DND-41 (cell line): Measurements from ENCODE around the gene PROSER3.

ENCODE experiments used
- EZH2 ChIP-seq: IDR thresholded peaks from 3 replicates; pipeline ENCODE4 v1.6.1; 2012; ENCODE audit warnings: borderline replicate concordance, low read depth, mild to moderate bottlenecking, moderate library complexity, low read length, inconsistent platforms; ENCODE audit not compliant: severe bottlenecking
- TF ChIP-seq, protein P1 (sequence below): IDR thresholded peaks from 2 replicates; pipeline ENCODE4 v1.5.1; 2012; ENCODE audit warnings: borderline replicate concordance, low read length, moderate library complexity, mild to moderate bottlenecking; ENCODE audit not compliant: poor library complexity, severe bottlenecking; ENCODE audit errors: extremely low read depth

DNA sequence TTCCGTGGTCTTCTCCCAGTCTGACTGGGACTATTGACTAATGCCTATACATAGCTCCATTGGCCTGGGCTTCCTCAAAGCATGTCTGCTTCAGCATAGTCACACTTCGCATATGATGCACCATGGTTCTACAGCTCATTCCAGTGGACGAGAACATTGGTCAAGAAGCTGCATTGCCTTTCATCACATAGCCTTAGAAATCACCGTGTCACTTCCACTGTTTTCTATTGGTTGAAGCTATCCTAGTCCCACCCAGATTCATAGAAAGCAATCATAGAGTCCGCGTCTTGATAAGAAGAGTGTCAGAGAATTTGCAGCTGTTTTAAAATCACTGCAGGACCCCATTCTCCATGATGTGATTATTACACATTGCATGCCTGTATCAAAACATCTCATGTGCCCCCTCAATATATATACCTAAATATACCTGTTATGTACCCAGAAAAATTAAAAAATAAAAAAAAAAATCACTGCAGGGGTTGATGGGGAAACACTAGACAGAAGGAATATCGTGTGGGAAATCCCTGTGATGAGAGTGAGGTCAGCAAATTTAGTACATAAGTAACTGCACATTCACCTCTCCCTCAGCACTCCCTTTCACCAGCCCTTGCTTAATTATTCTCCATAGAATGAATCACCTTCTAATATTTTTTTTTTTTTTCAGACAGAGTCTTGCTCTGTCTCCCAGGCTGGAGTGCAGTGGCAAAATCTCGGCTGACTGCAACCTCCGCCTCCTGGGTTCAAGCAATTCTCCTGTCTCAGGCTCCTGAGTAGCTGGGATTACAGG lies 15.2 kb downstream of the PROSER3 start:
- TF ChIP-seq EZH2: no peak
- TF ChIP-seq, protein P1, sequence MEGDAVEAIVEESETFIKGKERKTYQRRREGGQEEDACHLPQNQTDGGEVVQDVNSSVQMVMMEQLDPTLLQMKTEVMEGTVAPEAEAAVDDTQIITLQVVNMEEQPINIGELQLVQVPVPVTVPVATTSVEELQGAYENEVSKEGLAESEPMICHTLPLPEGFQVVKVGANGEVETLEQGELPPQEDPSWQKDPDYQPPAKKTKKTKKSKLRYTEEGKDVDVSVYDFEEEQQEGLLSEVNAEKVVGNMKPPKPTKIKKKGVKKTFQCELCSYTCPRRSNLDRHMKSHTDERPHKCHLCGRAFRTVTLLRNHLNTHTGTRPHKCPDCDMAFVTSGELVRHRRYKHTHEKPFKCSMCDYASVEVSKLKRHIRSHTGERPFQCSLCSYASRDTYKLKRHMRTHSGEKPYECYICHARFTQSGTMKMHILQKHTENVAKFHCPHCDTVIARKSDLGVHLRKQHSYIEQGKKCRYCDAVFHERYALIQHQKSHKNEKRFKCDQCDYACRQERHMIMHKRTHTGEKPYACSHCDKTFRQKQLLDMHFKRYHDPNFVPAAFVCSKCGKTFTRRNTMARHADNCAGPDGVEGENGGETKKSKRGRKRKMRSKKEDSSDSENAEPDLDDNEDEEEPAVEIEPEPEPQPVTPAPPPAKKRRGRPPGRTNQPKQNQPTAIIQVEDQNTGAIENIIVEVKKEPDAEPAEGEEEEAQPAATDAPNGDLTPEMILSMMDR: no peak
